ENCODE results near the gene CAMSAP2.

DNA sequence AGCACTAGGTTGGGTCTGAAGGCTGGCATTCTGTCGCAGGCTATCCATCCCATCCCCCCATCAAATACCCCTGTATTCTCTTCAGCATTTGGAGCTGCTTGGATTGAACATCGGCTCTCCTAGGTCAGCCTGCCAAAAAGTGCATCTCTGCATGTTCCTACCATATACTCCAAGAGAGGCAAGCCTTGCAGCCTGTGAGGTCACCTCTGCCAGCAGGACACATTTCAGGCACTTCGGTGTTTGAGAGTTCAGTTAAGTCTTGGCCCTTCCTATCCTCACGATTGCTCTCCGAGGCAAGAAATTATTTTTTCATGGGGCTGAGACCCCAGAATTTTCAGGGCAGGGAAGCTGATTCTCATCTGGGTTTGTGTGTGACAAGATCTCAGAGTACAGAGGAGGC lies 136.7 kb downstream of the CAMSAP2 start:
- TF ChIP-seq EZH2phosphoT487 (IDR thresholded peaks at IDR 0.05; ENCODE audit: low read depth, severe bottlenecking, unreplicated experiment) = no peak
- TF ChIP-seq, protein P1, sequence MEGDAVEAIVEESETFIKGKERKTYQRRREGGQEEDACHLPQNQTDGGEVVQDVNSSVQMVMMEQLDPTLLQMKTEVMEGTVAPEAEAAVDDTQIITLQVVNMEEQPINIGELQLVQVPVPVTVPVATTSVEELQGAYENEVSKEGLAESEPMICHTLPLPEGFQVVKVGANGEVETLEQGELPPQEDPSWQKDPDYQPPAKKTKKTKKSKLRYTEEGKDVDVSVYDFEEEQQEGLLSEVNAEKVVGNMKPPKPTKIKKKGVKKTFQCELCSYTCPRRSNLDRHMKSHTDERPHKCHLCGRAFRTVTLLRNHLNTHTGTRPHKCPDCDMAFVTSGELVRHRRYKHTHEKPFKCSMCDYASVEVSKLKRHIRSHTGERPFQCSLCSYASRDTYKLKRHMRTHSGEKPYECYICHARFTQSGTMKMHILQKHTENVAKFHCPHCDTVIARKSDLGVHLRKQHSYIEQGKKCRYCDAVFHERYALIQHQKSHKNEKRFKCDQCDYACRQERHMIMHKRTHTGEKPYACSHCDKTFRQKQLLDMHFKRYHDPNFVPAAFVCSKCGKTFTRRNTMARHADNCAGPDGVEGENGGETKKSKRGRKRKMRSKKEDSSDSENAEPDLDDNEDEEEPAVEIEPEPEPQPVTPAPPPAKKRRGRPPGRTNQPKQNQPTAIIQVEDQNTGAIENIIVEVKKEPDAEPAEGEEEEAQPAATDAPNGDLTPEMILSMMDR (IDR thresholded peaks at IDR 0.05; ENCODE audit: poor library complexity) = no peak
